Right renal cortex interstitium (tissue), 3 donors: ENCODE results near the gene TRPC3. TPM values are rescaled to one million over a fixed set of nuclear protein-coding genes. Genes with fewer than 3 reads are reported as not detected.

Source experiments
- DNase-seq, 3 donors: peaks; one replicate each; pipeline ENCODE4 v3.0.0-alpha.2; 2013; ENCODE audit warnings: low read depth in 3 of 3, low spot score in 2 of 3
- polyA plus RNA-seq, 3 donors: library from polyadenylated mRNA; unstranded; fragments of 120-200 nt; gene quantifications; one replicate each; pipeline ENCODE4 v1.2.1, GENCODE V29; 2013; ENCODE audit not compliant: insufficient read length in 3 of 3

The TRPC3 gene
- 1 to 10 TPM in 2 of 3 donors, under 1 TPM in 1; 1.00 to 1.3 (median 1.2) TPM for polyA plus RNA-seq

- DNase-seq: peak in 1 of 3 donors; percentile 19
Measured at GRCh38 chr4:121951521-121952110, at the start of gene TRPC3. TSS of gene TRPC3 (minus strand) at chr4:121952060. CDS start at chr4:121951680, 380 bp downstream.

DNA sequence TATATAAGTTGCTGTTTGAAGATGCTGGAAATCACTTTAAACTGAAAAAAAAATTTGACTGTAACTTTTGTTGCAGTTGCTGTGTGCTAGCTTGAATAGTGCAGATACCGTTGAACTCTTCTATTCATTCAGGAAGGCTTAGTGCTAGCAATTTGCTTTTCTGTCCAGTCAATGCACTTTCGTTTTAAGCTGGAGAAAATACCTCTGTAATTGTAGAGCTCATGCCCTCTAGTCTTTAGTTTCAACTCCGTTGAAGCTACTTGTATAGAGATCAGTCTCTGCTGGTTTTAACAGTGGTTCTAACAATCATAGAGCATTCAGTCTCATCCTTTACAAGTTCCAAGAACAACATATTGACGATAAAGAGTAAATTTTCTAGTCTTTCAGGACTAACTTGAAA lies 49.0 kb upstream of the TRPC3 start:
- no peak for DNase-seq

- no peak for DNase-seq
Measured at GRCh38 chr4:121998024-121998423, 46.2 kb upstream of the TRPC3 start.

DNA sequence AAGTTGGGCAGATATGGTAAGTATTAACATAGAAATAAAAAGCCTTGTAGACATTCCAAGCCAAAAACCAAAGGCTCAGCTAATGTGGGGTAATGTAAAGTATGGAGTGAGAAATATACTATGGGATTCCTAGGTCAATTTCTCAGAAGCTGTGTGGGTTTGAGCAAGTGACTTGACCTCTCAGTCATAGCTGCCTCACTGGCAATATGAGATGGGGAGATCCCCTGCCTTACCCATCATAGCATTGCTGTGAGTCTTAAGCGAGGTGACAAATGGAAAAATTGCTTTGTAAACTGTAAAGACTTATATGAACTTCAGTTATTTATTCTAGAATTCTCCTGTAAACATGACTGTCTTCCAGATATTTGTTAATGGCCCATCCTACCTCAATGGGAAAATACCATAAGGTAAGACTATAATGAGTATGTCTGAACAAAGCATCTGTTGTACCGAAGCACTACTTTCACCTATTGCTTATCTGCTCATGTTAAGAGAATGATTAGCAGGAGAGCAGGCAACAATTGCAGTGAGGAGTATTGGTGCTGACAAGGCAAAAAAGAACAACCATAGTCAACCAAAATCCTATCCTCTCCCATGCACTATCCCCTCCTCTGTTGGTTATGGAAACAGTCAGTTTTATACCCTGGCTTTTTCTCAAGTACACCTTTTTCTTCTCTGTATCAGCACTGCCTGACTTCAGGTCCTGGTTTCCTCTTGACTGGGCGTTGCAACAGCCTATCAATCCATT lies 44.1 kb upstream of the TRPC3 start:
- DNase-seq: no peak

DNA sequence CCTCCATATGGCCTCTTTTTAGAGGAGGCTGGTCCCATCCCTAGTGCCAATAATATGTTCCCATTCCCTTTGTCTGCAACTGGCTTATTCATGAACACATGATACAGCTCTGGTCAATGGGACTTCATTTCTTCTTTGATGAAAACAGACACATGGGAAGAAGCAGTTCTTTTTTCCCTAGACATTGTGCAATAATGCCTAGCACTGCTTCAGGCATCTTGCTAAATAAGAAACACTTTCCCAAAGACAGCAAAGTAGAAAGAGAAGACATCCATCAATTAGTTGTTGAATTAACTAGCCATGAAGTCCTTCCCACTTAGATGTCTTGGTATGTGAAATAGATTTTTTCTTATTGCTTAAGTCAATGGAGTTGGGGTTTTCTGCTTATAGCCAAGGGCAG lies 40.1 kb upstream of the TRPC3 start:
- no peak for DNase-seq

- DNase-seq: no peak
Measured at GRCh38 chr4:121990489-121990888, 38.6 kb upstream of the TRPC3 start.

GRCh38 chr4:121989715-121990114 lies 37.9 kb upstream of the TRPC3 start:
- no peak for DNase-seq

- no peak for DNase-seq
Measured at GRCh38 chr4:121988950-121989349, 37.1 kb upstream of the TRPC3 start.

DNA sequence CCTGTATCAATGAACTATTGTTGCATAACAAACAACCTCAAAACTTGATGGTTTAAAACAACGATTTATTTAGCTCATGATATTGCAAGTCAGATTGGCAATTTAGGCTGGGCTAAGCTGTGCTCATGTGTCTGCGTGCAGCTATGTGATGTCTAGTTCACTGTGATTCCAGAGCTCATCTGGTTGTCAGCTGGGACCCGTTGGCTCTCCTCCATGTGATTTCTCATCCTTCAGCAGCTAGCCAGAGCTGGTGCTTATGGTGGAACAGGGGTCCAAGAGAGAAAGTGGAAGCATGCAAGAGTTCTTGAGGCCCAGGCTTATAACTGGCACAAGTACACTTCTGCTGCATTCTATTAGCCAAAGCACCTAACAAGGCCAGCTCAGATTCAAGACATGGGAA lies 28.8 kb upstream of the TRPC3 start:
- no peak for DNase-seq

GRCh38 chr4:121978172-121978516 lies 26.3 kb upstream of the TRPC3 start:
- no peak for DNase-seq

DNA sequence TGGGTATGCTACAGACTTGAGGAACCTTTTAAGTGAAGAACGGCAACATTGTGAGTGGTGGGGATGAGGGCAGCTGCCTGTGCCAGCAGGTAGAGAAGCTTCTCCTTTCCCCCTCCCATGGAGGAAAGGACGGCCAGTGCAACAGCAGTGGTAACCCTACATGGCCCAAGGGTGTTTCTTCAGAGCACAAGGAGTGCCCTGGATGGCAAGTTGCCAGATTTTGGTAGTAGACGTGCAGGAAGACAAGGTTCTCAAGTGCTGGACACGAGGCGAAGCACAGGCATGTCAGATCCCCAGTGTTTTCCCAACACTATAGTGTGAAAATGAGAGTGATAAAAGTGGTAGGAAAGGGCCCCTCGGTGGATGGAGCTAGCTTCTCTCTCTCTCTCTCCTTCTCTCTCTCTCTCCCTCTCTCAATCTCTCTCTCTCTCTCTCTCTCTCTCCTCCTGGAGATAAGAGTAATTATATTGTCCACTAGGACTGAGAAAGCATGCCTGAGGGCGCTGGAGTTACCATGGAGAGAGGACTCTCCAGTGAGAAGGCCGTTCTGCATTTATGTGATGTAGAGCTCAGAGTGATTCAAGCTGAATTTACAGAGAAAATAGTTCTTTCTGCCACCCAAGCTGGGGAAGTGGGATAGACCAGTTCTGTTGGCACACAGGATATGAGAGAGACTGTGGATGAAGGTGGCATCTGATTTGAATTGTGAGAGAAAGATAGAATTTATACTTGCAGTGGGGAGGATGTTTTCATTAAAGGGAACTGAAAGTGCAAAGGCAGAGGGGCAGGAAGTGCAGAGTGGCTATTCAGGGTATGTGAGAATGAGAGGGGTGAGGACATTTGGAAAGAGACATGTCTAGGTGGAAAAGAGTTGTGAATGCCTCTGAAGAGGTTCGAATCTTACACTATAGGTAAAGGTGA lies 25.7 kb upstream of the TRPC3 start:
- DNase-seq: no peak

DNA sequence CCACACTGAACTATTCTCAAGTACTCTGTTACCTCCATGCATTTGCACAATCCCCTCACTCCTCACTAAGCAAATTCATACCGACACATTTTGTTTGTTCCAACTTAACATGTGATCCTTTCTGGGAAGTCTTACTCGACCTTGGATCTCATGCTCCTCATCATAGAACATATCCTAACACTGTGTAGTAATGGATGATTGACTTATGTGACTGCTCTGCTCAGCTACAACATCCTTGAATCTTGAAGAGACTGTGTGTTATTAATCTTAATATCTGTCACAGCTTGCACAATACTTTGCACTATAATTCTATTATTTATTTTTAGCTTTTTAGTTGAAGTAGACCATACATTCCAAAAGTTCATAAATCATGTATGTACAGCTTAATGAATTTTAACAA lies 23.9 kb upstream of the TRPC3 start:
- DNase-seq: no peak

DNA sequence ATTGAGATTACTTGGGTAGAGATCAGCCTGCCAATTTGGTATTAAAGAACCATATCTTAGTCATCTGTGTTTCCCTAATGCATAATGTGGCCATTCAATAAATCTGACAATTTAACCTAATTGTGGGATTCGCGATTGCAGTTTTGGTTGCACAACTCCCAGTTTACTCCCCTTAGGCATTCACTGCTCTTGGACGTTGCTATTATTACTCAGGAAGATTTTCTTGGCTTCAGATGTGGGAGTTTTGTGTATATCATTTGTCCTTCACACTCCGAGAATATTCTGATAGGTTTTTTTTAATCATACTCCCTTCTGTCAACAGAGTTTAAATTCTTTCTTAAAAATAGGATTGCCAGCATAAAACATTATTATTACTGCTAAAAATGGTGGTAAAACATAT lies 22.0 kb upstream of the TRPC3 start:
- no peak for DNase-seq

- no peak for DNase-seq
Measured at GRCh38 chr4:121968859-121969258, 17.0 kb upstream of the TRPC3 start.

GRCh38 chr4:121964958-121965357 lies 13.1 kb upstream of the TRPC3 start:
- no peak for DNase-seq

GRCh38 chr4:121960818-121961217 lies 9.0 kb upstream of the TRPC3 start:
- no peak for DNase-seq

DNA sequence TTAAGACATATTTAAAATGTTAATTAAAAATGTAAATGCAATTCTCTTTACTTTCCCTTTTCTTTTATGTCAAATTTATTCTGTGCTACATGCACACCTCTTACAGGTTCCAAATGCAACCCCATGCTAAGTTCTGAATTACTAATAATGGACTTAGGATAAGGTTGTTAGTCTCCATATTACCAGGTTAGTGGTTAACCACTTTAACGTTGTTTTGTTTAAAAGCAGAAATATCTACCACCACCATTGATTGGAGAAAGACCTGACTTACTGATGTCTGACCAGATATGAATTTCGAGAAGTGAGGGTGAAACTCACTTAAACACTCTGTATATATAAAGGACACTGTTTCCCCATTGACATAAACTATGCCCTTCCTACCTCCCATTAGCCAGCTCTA lies 6.9 kb upstream of the TRPC3 start:
- no peak for DNase-seq

GRCh38 chr4:121957266-121957665 lies 5.4 kb upstream of the TRPC3 start:
- no peak for DNase-seq

DNA sequence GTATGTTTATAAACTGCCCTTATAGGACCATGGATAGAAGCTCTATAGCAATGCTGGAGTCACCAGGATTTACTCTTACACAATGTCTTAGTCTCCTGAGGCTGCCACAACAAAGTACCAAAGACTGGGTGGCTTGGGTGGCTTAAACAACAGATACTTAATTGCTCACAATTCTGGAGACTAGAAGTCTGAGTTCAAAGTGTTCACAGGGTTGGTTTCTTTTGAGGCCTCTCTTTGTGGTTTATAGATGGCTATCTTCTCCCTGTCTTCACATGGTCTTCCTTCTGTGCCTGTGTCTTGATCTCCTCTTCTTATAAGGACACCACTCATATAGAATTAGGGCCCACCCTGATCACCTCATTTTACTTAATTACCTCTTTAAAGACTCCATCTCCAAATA lies 2.0 kb upstream of the TRPC3 start:
- DNase-seq: no peak

- no peak for DNase-seq
Measured at GRCh38 chr4:121952290-121952689, 430 bp upstream of the TRPC3 start.

DNA sequence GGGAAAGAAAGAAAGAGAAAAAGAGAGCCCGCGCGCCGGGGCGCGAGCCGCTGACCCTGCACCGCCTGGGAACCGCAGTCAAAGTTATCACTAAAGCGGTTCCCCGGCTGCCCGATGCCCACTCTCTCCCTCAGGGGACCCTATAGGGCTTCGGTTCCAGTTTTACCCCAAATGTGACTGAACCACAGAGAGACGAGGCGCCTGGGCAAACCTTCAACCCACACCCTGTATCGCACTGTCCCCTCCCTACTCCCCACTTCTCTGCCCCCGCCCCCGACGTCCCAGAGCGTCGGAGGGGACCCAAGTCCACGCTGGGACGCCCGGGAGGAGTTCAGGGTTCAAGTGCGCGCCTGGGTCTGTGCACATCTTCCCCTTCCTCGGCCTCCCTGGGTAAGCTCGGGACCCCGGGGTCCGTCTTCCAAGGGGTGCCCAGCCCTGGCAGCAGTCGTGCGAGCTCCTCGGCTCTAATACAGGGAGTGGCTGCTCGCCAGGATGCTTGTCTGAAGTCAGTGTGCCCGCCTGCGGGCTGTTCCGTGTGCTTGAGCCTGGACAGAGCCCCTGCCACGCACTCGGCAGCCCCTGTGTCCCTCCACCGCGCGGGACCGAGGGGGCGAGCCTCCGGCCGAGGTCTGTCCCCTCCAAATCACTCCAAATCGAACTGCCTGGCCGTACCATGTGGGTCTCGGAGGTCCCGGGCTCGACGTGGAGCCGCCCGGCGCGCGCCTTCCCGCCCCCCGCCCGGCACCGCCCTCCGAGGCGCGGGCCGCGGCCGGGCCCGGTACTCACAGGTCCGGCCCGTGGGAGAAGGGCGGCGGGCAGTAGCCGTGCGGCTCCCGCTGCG lies 960 bp downstream of the TRPC3 start:
- peak in 1 of 3 donors; percentile 8 for DNase-seq
